ENCODE data around the gene LSM14B. TPM values are rescaled to one million over a fixed set of nuclear protein-coding genes. Genes with fewer than 3 reads are reported as not detected.

The LSM14B gene
- total RNA-seq, 2 donors from 2014 or later: 26.1 to 26.8 TPM

DNA sequence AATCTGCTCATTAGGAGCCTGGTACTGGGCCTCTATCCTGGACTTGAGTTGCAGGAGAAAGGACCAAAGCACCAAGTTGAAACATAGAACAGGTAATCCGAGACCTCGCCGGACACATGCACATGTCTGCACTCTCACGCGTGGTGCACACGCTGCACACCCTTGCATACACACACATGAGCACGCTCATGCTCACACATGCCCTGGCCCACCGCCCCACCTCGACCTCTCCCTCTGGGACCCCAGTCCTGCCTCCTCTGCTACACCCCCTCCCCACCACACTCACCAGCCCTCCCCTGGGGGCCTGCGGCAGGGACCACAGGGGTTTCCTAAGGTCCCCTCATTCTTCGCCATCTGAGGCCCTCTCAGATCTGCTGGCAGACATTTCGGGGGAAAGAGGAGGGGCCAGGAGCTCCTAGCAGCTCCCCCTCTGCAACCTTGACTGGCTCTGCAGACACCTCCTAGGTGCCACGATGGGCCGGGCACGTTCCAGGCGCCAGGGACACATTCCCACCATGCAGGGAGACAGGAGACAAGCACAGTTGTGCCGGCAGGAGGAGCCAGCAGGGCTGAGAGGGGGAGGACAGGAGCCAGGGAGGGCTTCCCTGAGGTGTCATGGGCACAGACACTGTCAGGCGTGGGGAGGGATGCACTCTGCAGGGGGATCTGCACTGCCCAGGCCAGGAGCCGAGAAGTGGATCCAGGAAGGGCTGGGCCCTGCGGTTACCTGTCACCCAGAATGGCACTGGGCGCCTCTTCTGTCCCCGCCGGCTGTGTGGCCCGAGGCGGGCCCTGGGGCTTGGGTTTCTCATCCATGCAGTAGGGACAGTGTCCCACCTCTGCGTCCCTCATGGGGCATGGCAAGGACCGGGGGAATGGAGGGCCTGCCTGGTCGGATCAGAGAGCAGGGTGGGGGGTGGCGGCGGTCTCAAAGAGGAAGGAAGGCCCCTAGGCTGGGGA lies 25.6 kb upstream of the LSM14B start:
- Histone ChIP-seq H3K27ac (no peak overlapping the region), H3K4me3 (no peak overlapping the region), H3K4me1 (no peaks in the 10 kb centered on the region), H3K9me3 (peaks cover 0 to 17% of the 10 kb centered on the region in 2 donors), H3K36me3 (no peaks in the 10 kb centered on the region), H3K27me3 (no peaks in the 10 kb centered on the region)
- TF ChIP-seq CTCF (IDR thresholded peaks at IDR 0.05): no peak
- DNase-seq (ENCODE audit: low spot score): no peak

- H3K9me3 ChIP-seq: peaks cover 0 to 19% of the 10 kb centered on the region in 2 donors
- H3K27me3 ChIP-seq: no peaks in the 10 kb centered on the region
- H3K36me3 ChIP-seq: no peaks in the 10 kb centered on the region
- H3K4me1 ChIP-seq: no peaks in the 10 kb centered on the region
- H3K4me3 ChIP-seq: no peak overlapping the region
- no peak overlapping the region for H3K27ac ChIP-seq
- no peak for DNase-seq (ENCODE audit: low spot score)
- TF ChIP-seq CTCF (IDR thresholded peaks at IDR 0.05): no peak
Measured at GRCh38 chr20:62097881-62098407, 24.3 kb upstream of the LSM14B start.

- no peak for TF ChIP-seq CTCF (IDR thresholded peaks at IDR 0.05)
- H3K4me3 ChIP-seq: no peak overlapping the region
- no peaks in the 10 kb centered on the region for H3K4me1 ChIP-seq
- no peak overlapping the region for H3K27ac ChIP-seq
- no peaks in the 10 kb centered on the region for H3K27me3 ChIP-seq
- DNase-seq (ENCODE audit: low spot score): no peak
- no peaks in the 10 kb centered on the region for H3K36me3 ChIP-seq
- H3K9me3 ChIP-seq: peaks cover 0 to 19% of the 10 kb centered on the region in 2 donors
Measured at GRCh38 chr20:62101078-62101477, 21.2 kb upstream of the LSM14B start.

DNA sequence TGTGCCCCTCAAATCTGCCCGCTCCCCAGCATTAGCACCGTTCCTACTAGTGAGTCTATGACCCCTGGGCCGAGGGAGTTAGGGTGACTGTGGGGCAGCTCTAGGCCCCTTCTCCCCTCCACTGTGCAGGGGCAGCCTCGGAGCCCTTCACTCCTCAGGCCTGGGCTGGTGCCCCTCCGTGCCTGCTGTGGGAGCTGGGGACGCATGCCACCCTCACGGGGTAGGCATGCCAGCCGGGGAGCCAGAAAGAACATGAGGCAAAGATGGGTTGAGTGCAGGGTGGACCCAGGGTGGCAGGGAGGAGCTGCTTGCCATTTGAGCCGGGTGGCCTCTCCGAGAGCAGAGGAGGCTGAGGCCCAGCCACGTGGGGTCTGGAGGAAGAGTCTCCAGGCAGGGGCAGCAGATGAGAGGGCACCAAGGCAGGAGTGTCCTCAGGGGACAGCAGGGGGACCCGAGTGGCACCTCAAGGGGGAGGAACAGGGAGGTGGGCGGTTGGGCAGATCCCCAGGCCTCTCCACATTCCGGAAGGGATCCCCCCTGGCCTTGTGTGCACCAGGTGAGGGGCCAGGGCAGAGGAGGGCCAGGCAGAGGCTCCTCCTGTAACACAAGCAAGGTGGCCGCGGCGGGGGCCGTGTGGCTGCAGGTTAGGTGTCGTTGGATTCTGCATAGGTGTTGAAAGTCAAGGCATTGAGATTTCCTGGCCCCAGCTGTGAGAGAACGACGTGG lies 18.6 kb upstream of the LSM14B start:
- Histone ChIP-seq H3K27me3 (no peaks in the 10 kb centered on the region), H3K36me3 (no peaks in the 10 kb centered on the region), H3K9me3 (peaks cover 0 to 38% of the 10 kb centered on the region in 2 donors), H3K4me1 (no peaks in the 10 kb centered on the region), H3K27ac (no peak overlapping the region), H3K4me3 (no peak overlapping the region)
- no peak for DNase-seq (ENCODE audit: low spot score)
- TF ChIP-seq CTCF (IDR thresholded peaks at IDR 0.05): no peak

DNA sequence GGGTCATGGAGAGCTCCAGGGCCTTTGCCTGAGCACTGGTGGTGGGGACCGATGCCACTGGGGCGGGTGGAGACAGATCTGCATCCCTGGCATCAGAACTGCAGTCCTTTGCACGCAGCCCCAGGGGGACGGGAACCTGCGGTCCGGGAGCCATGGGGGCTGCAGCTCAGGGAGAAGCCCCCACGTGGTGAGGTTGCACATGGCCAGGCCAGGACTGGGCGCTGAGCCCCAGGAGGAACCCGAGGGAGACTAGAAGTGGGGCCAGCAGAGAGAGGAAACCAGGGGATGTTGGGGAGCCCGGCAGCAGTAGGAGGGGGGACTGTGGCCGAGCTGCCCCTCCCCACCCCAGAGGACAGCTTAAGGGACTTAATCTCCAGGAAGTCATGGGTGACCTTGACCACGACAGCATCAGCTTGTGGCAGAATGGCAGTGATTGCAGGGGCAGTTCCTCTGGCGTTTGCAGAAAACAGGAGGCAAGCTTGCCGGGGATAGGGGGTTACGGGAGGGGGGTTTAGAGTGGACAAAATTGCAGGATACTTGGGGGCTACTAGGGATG lies 18.0 kb upstream of the LSM14B start:
- no peak for DNase-seq (ENCODE audit: low spot score)
- H3K36me3 ChIP-seq: no peaks in the 10 kb centered on the region
- H3K4me3 ChIP-seq: no peak overlapping the region
- H3K4me1 ChIP-seq: no peaks in the 10 kb centered on the region
- H3K27me3 ChIP-seq: no peaks in the 10 kb centered on the region
- peaks cover 0 to 45% of the 10 kb centered on the region in 2 donors for H3K9me3 ChIP-seq
- H3K27ac ChIP-seq: no peak overlapping the region
- no peak for TF ChIP-seq CTCF (IDR thresholded peaks at IDR 0.05)

Measured in right atrium auricular region (tissue), 2 donors.